Measurements from ENCODE around the gene RPE65.

DNA sequence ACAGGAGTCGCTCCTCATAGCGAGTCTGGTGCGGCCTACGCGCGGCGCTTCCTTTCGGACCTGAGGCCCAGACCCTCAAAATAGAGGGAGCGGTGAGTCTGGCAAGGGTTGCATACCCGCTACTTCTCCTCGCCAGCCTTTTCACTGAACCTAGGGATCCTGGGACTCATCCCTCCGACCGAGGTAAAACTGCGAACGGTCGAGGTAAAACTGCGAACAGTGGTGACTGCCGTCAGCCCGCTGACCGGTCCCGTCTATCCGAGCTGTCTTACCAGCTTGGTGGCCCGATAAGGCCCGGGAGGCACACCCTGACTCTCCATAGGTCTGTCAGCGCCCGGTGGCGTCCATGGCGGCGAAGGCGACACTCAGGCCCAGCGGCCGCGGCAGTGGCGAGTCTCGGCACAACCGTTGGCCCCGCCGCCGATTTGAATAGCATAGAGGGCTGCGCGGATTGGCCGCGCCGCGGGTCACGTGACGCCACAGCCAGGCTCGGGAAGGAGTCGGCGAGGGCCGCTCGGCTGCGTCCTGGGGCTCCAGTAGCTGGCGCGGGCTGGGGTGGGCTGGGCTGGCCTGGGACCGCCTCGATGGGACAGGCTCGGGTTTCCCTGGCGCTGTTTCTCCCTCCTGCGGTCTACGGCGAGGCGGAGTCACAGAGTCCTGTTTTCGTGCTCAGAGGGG is 47.1 kb upstream of the RPE65 start, which contains the start of gene DEPDC1:
- no peak; the same call in 1 of the 2 replicates for TF ChIP-seq POLR2A (IDR thresholded peaks at IDR 0.05; ENCODE audit: low read depth, low read length)
- TF ChIP-seq, protein P1, sequence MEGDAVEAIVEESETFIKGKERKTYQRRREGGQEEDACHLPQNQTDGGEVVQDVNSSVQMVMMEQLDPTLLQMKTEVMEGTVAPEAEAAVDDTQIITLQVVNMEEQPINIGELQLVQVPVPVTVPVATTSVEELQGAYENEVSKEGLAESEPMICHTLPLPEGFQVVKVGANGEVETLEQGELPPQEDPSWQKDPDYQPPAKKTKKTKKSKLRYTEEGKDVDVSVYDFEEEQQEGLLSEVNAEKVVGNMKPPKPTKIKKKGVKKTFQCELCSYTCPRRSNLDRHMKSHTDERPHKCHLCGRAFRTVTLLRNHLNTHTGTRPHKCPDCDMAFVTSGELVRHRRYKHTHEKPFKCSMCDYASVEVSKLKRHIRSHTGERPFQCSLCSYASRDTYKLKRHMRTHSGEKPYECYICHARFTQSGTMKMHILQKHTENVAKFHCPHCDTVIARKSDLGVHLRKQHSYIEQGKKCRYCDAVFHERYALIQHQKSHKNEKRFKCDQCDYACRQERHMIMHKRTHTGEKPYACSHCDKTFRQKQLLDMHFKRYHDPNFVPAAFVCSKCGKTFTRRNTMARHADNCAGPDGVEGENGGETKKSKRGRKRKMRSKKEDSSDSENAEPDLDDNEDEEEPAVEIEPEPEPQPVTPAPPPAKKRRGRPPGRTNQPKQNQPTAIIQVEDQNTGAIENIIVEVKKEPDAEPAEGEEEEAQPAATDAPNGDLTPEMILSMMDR (conservative IDR thresholded peaks at IDR 0.05; ENCODE audit: low read depth, low read length): no peak
- TF ChIP-seq SMC3 (IDR thresholded peaks at IDR 0.05; ENCODE audit: low read depth, low read length): no peak
- TF ChIP-seq FOS (IDR thresholded peaks at IDR 0.05; ENCODE audit: low read depth, low read length): peak; percentile 43; the same call in 1 of the 2 replicates
- no peak for TF ChIP-seq RAD21 (IDR thresholded peaks at IDR 0.05; ENCODE audit: low read length)

Measured in IMR-90 (cell line).